Stimulated activated CD4-positive, alpha-beta T cell treated with anti-CD3 and anti-CD28 coated beads, Interleukin-15, amount 100 ng/mL, for 48 hours (primary cell): ENCODE measurements around the gene TNFRSF25.
A peak's percentile ranks its signal among the peaks of the same experiment; 100 is the strongest.
"Not testable (repeated sequence)": the region's sequence is repeated elsewhere in the genome, so short reads cannot be mapped to it uniquely, and the experiment has no call there.

Source experiments
- DNase-seq, 2 donors: peaks; one replicate each; pipeline ENCODE4 v3.0.0-alpha.2; 2020; ENCODE audit warnings: low read depth in 2 of 2

The TNFRSF25 gene

GRCh38 chr1:6453895-6454855 is 11.8 kb downstream of the TNFRSF25 start:
- DNase-seq, result not testable (repeated sequence)

- no peak for DNase-seq
Observed at GRCh38 chr1:6450943-6451373, 15.0 kb downstream of the TNFRSF25 start.

- DNase-seq, result not testable (repeated sequence)
Observed at GRCh38 chr1:6450486-6450885, 15.5 kb downstream of the TNFRSF25 start.

GRCh38 chr1:6450005-6450450 is 15.9 kb downstream of the TNFRSF25 start:
- DNase-seq, result no peak

- no peak for DNase-seq
Observed at GRCh38 chr1:6448749-6449631, 17.0 kb downstream of the TNFRSF25 start.

GRCh38 chr1:6447818-6448748 is 17.9 kb downstream of the TNFRSF25 start:
- DNase-seq, result no peak

- DNase-seq, result no peak
Observed at GRCh38 chr1:6447016-6447817, 18.8 kb downstream of the TNFRSF25 start.

GRCh38 chr1:6446665-6447015 is 19.3 kb downstream of the TNFRSF25 start:
- DNase-seq, result no peak

GRCh38 chr1:6445929-6446328 is 20.0 kb downstream of the TNFRSF25 start:
- not testable (repeated sequence) for DNase-seq

- DNase-seq, result no peak
Observed at GRCh38 chr1:6445062-6445763, 20.8 kb downstream of the TNFRSF25 start.

GRCh38 chr1:6444377-6444776 is 21.6 kb downstream of the TNFRSF25 start:
- no peak for DNase-seq

- no peak for DNase-seq
Observed at GRCh38 chr1:6443339-6444115, 22.4 kb downstream of the TNFRSF25 start.

GRCh38 chr1:6441586-6441985 is 24.4 kb downstream of the TNFRSF25 start:
- DNase-seq, result no peak

GRCh38 chr1:6440198-6441126 is 25.5 kb downstream of the TNFRSF25 start:
- peak; percentile 44 to 67 for DNase-seq

- DNase-seq, result peak; percentile 43 to 58
Observed at GRCh38 chr1:6438047-6438525, 27.9 kb downstream of the TNFRSF25 start.

GRCh38 chr1:6437012-6437700 is 28.8 kb downstream of the TNFRSF25 start:
- DNase-seq, result not testable (repeated sequence)

- not testable (repeated sequence) for DNase-seq
Observed at GRCh38 chr1:6436277-6436676, 29.7 kb downstream of the TNFRSF25 start.
